OCI-LY7 (cell line): ENCODE data around the gene CYP46A1.

Experiments
- EZH2phosphoT487 ChIP-seq: fragments of 200-600 bp; sonication (generic); IDR thresholded peaks from 2 replicates; pipeline ENCODE4 v1.6.1; 2018; ENCODE audit warnings: low read depth, borderline replicate concordance, mild to moderate bottlenecking, mixed run types, antibody characterized with exemption, low read length, moderate library complexity, mixed read lengths
- TF ChIP-seq, protein P1 (sequence below): fragments of 200-600 bp; sonication (generic); conservative IDR thresholded peaks from 2 replicates; pipeline ENCODE4 v1.5.1; 2014; ENCODE audit warnings: mild to moderate bottlenecking, antibody characterized with exemption, low read length, moderate library complexity, mixed read lengths

DNA sequence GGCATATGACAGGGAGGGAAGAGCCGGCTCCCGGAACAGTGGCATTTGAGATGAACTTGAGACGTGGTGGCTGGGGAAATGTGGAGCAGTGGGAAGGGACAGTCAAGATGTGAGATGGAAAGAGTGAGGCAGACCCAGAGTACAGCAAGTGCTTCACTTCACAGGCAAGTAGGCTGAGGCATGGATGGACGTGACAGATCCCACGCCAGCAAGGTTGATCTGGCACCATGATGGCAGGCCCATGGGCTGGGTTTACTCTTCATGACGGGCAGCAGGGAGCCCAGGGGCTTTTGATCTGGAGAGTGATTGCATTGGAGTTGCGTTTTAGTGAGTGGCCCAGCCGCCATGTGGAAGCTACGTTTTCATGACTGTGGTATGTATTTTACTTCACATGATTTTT lies 91.3 kb downstream of the CYP46A1 start:
- no peak for TF ChIP-seq EZH2phosphoT487
- TF ChIP-seq, protein P1, sequence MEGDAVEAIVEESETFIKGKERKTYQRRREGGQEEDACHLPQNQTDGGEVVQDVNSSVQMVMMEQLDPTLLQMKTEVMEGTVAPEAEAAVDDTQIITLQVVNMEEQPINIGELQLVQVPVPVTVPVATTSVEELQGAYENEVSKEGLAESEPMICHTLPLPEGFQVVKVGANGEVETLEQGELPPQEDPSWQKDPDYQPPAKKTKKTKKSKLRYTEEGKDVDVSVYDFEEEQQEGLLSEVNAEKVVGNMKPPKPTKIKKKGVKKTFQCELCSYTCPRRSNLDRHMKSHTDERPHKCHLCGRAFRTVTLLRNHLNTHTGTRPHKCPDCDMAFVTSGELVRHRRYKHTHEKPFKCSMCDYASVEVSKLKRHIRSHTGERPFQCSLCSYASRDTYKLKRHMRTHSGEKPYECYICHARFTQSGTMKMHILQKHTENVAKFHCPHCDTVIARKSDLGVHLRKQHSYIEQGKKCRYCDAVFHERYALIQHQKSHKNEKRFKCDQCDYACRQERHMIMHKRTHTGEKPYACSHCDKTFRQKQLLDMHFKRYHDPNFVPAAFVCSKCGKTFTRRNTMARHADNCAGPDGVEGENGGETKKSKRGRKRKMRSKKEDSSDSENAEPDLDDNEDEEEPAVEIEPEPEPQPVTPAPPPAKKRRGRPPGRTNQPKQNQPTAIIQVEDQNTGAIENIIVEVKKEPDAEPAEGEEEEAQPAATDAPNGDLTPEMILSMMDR: no peak
